Thyroid gland (tissue), 4 donors: ENCODE measurements around the gene POLD2.

Experiments used
- POLR2A ChIP-seq, 2 donors: fragments of 450-650 bp; IDR thresholded peaks; one replicate each; pipeline ENCODE4 v1.6.1; 2017; ENCODE audit warnings: antibody characterized with exemption in 2 of 2, mild to moderate bottlenecking in 2 of 2, moderate library complexity in 1 of 2
- TF ChIP-seq, protein P1 (sequence below), 6 experiments: fragments of 200-600 bp in 3 of 6; fragments of 450-650 bp in 3 of 6; sonication (generic) in 3 of 6; IDR thresholded peaks; one replicate each; pipeline ENCODE4 v1.5.1; 2016 to 2019; ENCODE audit warnings: antibody characterized with exemption in 6 of 6, mild to moderate bottlenecking in 2 of 6, inconsistent platforms in 1 of 6, moderate library complexity in 1 of 6

DNA sequence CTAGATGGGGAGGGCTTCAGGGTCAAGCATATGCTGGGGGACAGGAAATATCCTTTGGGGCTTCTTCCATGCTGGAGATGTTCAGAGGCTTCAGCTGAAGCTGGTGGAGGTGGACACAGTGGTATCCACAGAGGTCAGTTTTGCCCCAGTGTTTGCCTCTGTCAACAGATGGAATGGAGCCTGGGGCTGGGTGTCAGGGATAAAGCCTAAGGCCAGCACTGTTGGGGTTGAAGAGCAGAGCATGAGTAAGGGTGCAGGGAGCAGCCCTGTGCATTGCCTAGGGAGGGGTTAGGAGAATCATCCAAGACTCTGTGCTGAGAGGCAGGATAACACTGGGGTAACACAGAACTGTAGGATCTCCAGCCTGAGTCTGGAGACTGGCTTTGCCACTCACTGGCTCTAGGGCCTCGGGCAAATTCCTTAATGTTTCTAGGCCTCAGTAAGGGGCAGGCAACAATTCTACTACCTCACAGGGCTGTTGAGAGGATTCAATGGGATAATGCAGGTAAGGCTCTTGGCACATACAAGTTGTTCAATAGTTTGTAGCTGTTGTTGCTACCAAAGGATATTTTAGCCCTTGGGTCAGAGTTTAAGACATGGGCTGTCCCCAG is 39.5 kb upstream of the POLD2 start:
- TF ChIP-seq POLR2A (IDR thresholded peaks at IDR 0.05), result no peak
- TF ChIP-seq, protein P1, sequence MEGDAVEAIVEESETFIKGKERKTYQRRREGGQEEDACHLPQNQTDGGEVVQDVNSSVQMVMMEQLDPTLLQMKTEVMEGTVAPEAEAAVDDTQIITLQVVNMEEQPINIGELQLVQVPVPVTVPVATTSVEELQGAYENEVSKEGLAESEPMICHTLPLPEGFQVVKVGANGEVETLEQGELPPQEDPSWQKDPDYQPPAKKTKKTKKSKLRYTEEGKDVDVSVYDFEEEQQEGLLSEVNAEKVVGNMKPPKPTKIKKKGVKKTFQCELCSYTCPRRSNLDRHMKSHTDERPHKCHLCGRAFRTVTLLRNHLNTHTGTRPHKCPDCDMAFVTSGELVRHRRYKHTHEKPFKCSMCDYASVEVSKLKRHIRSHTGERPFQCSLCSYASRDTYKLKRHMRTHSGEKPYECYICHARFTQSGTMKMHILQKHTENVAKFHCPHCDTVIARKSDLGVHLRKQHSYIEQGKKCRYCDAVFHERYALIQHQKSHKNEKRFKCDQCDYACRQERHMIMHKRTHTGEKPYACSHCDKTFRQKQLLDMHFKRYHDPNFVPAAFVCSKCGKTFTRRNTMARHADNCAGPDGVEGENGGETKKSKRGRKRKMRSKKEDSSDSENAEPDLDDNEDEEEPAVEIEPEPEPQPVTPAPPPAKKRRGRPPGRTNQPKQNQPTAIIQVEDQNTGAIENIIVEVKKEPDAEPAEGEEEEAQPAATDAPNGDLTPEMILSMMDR (IDR thresholded peaks at IDR 0.05), result no peak
